Stomach (tissue), 4 donors: ENCODE data around the gene SHC1.

Source experiments
- CTCF ChIP-seq, 7 experiments: fragments of 450-650 bp in 4 of 7; fragments of 200-600 bp in 3 of 7; sonication (generic) in 3 of 7; IDR thresholded peaks; one replicate each; pipeline ENCODE4 v1.5.1; 2016 to 2019; ENCODE audit warnings: antibody characterized with exemption in 7 of 7, control low read depth in 2 of 7, mild to moderate bottlenecking in 1 of 7
- POLR2A ChIP-seq, 4 donors: fragments of 450-650 bp; IDR thresholded peaks; one replicate each; pipeline ENCODE4 v1.6.1; 2016; ENCODE audit warnings: antibody characterized with exemption in 4 of 4, control low read depth in 2 of 4, mild to moderate bottlenecking in 1 of 4, moderate library complexity in 1 of 4

- no peak for TF ChIP-seq CTCF (IDR thresholded peaks at IDR 0.05)
- no peak for TF ChIP-seq POLR2A (IDR thresholded peaks at IDR 0.05)
These were observed 29.8 kb downstream of the SHC1 start for GRCh38 chr1:154940651-154941194.
